Lower leg skin (tissue), 4 donors: ENCODE data around the gene RBM47. TPM values are rescaled to one million over a fixed set of nuclear protein-coding genes. Genes with fewer than 3 reads are reported as not detected.

Experiments used
- DNase-seq, 2 donors: peaks; one replicate each; pipeline ENCODE4 v3.0.0-alpha.2; 2019; ENCODE audit warnings: low spot score in 2 of 2
- H3K4me3 ChIP-seq: fragments of 200-600 bp; sonication (generic); 2 replicates; pipeline ENCODE4 v1.5.1; 2017; ENCODE audit warnings: mild to moderate bottlenecking, low read depth; ENCODE audit not compliant: poor library complexity, severe bottlenecking
- POLR2A ChIP-seq, 2 donors: fragments of 450-650 bp; IDR thresholded peaks; one replicate each; pipeline ENCODE4 v1.6.1; 2016 to 2017; ENCODE audit warnings: antibody characterized with exemption in 2 of 2, mild to moderate bottlenecking in 1 of 2, moderate library complexity in 1 of 2
- WGBS, 2 donors: methylation state at CpG; one replicate each; pipeline ENCODE4 v1.1.5; 2018; 5-methylcytosine and 5-hydroxymethylcytosine counted together
- intact Hi-C: fragments of 100-400 bp; cut with DNase I; formaldehyde crosslinking; loops from one replicate; pipeline ENCODE4 v1.15.0; 2023; ENCODE audit warnings: low total_unique reads
- total RNA-seq, 4 donors: library from RNA; depleted of rRNA; stranded (reverse); fragments of >200 nt; gene quantifications; one replicate each; pipeline ENCODE4 v1.1.0, GENCODE V29; 2016
- TF ChIP-seq, protein P1 (sequence below), 3 donors: fragments of 450-650 bp; IDR thresholded peaks; one replicate each; pipeline ENCODE4 v1.5.1; 2016; ENCODE audit warnings: antibody characterized with exemption in 3 of 3, mild to moderate bottlenecking in 3 of 3, moderate library complexity in 2 of 3

RBM47 gene
- total RNA-seq, 4 donors from 2014 or later, result 38.4 to 73.8 (median 46.9) TPM

DNA sequence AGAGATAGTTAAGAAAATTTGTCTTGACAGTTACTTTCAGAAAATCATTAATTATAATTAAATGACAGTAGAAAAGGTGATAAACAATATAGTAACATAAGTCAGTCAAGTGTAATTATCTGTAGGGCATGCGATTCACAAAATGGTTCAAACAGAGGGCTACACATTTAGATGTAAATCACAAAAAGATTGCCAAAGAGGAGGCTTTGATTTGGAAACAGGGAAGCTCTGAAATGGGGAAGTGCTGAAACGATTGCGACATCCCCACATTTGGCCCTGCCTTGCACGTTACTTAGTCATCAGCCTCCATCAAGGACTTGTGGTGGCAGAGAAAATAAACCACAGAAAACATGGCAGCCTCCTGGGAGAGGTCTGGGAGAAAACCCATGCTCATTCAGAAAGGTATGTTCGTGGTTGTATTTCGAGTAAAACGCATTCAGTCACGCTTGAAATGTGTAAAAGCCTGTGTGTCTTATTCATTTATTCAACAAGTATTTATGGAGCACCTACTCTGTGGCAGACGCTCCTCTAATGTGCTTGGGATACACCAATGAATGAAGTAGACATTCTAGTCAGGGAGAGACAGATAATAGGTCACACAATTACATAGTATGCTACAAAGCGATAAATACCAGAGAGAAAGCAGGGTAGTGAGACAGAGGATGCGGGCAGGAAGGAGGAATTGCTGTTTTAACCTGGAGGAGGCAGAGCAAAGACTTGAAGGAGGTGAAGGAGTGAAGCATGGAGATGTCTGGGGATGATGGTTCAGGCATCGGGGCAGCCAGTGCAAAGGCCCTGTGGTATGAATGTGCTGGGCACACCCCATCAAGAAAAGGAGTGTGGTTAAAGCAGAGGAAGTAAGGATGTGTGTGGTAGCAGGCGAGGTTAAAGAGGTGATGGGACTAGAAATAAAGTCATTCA lies 7.8 kb downstream of the RBM47 start:
- TF ChIP-seq POLR2A (IDR thresholded peaks at IDR 0.05), result no peak
- TF ChIP-seq, protein P1, sequence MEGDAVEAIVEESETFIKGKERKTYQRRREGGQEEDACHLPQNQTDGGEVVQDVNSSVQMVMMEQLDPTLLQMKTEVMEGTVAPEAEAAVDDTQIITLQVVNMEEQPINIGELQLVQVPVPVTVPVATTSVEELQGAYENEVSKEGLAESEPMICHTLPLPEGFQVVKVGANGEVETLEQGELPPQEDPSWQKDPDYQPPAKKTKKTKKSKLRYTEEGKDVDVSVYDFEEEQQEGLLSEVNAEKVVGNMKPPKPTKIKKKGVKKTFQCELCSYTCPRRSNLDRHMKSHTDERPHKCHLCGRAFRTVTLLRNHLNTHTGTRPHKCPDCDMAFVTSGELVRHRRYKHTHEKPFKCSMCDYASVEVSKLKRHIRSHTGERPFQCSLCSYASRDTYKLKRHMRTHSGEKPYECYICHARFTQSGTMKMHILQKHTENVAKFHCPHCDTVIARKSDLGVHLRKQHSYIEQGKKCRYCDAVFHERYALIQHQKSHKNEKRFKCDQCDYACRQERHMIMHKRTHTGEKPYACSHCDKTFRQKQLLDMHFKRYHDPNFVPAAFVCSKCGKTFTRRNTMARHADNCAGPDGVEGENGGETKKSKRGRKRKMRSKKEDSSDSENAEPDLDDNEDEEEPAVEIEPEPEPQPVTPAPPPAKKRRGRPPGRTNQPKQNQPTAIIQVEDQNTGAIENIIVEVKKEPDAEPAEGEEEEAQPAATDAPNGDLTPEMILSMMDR (IDR thresholded peaks at IDR 0.05), result no peak
- H3K4me3 ChIP-seq, result no peak overlapping the region
- DNase-seq, result peak; percentile 91 to 95
- intact Hi-C loops, result no loop called here
- 48 to 57% methylated on average over 13 of the region's 13 CpGs for WGBS, 2 donors

- DNase-seq, result no peak
- WGBS, 2 donors, result 42 to 49% methylated on average over 4 of the region's 4 CpGs
- intact Hi-C loops, result no loop called here
- no peak for TF ChIP-seq POLR2A (IDR thresholded peaks at IDR 0.05)
- TF ChIP-seq, protein P1 (IDR thresholded peaks at IDR 0.05), result no peak
- H3K4me3 ChIP-seq, result no peak overlapping the region
Measured at GRCh38 chr4:40621229-40621591, 8.5 kb downstream of the RBM47 start.

DNA sequence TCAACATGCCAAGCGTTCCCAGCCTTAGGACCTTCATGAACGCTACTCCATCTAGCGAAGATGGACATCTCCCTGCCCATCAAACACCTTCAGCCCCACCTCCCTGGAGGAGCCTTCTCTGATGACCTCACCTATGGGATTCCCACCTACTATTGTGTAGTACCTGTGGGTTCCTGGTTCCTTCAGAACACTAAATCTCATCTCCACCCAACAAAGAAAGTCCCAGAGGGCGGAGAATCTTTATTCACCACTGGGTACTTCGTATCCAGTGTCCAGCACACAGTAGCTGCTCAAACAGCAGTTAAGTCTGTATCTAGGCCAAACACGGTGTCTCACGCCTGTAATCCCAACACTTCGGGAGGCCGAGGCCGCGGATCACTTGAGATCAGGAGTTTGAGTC lies 10.1 kb downstream of the RBM47 start:
- no peak overlapping the region for H3K4me3 ChIP-seq
- WGBS, 2 donors, result 91 to 94% methylated on average over 11 of the region's 11 CpGs
- no peak for DNase-seq

GRCh38 chr4:40617872-40618271 lies 11.8 kb downstream of the RBM47 start:
- TF ChIP-seq POLR2A (IDR thresholded peaks at IDR 0.05), result no peak
- TF ChIP-seq, protein P1 (IDR thresholded peaks at IDR 0.05), result no peak
- intact Hi-C loops, result no loop called here

More for the DNA sequence above, 10.1 kb downstream of the RBM47 start:
- TF ChIP-seq POLR2A (IDR thresholded peaks at IDR 0.05), result no peak
- TF ChIP-seq, protein P1 (IDR thresholded peaks at IDR 0.05), result no peak
- intact Hi-C loops, result no loop called here

GRCh38 chr4:40614031-40614430 lies 15.6 kb downstream of the RBM47 start:
- 66 to 74% methylated on average over 2 of the region's 2 CpGs for WGBS, 2 donors
- TF ChIP-seq POLR2A (IDR thresholded peaks at IDR 0.05), result no peak
- TF ChIP-seq, protein P1 (IDR thresholded peaks at IDR 0.05), result no peak
- intact Hi-C loops, result no loop called here
- DNase-seq, result no peak
- no peak overlapping the region for H3K4me3 ChIP-seq

More at GRCh38 chr4:40617872-40618271, 11.8 kb downstream of the RBM47 start:
- no peak overlapping the region for H3K4me3 ChIP-seq
- WGBS, 2 donors, result 82 to 86% methylated on average over 2 of the region's 2 CpGs
- no peak for DNase-seq
